C1 segment of cervical spinal cord (tissue), 14 donors: Measurements from ENCODE around the gene HSPA1L.
"Not testable (repeated sequence)": the region's sequence is repeated elsewhere in the genome, so short reads cannot be mapped to it uniquely, and the experiment has no call there.

Experiments used
- DNase-seq, 14 donors: peaks; one replicate each; lab custom pipeline; 2025; lab: John Stamatoyannopoulos, UW

Gene HSPA1L

GRCh38 chr6:31814677-31815024 lies 432 bp downstream of the HSPA1L start:
- DNase-seq = peak; percentile 55 to 97 (median 92)

GRCh38 chr6:31813465-31813849 lies 1.6 kb downstream of the HSPA1L start:
- DNase-seq = no peak

GRCh38 chr6:31811645-31812044 lies 3.4 kb downstream of the HSPA1L start:
- DNase-seq = no peak

- DNase-seq = not testable (repeated sequence)
Observed at GRCh38 chr6:31808599-31808998, 6.5 kb downstream of the HSPA1L start.

GRCh38 chr6:31806470-31807272 lies 8.4 kb downstream of the HSPA1L start, which contains the start of gene LSM2:
Gene LSM2 (minus strand): TSS chr6:31806966. CDS start chr6:31806757, 209 bp downstream.
- peak; percentile 62 to 98 (median 94) for DNase-seq

GRCh38 chr6:31805939-31806469 lies 9.1 kb downstream of the HSPA1L start:
- no peak for DNase-seq

- not testable (repeated sequence) for DNase-seq
Observed at GRCh38 chr6:31801031-31801927, 13.8 kb downstream of the HSPA1L start.

GRCh38 chr6:31799781-31800180 lies 15.3 kb downstream of the HSPA1L start:
- no peak for DNase-seq

- DNase-seq = no peak
Observed at GRCh38 chr6:31797588-31797987, 17.5 kb downstream of the HSPA1L start.

- no peak for DNase-seq
Observed at GRCh38 chr6:31796993-31797385, 18.1 kb downstream of the HSPA1L start.

GRCh38 chr6:31795616-31796298 lies 19.3 kb downstream of the HSPA1L start, which contains the start of gene VARS1:
Gene VARS1 (minus strand): TSS chr6:31795752. CDS start chr6:31795217, 535 bp downstream.
- DNase-seq = peak in 13 of 14 donors; percentile 59 to 93 (median 84)

- peak in 1 of 14 donors; percentile 58 for DNase-seq
Observed at GRCh38 chr6:31794866-31795615, 20.0 kb downstream of the HSPA1L start.

GRCh38 chr6:31794294-31794865 lies 20.7 kb downstream of the HSPA1L start:
- no peak for DNase-seq

- DNase-seq = not testable (repeated sequence)
Observed at GRCh38 chr6:31793927-31794245, 21.2 kb downstream of the HSPA1L start.

- DNase-seq = no peak
Observed at GRCh38 chr6:31792761-31793171, 22.3 kb downstream of the HSPA1L start.

- DNase-seq = no peak
Observed at GRCh38 chr6:31792090-31792374, 23.1 kb downstream of the HSPA1L start.

- peak in 1 of 14 donors; percentile 16 for DNase-seq
Observed at GRCh38 chr6:31791324-31792089, 23.6 kb downstream of the HSPA1L start.

GRCh38 chr6:31785475-31785874 lies 29.6 kb downstream of the HSPA1L start:
- DNase-seq = no peak

- peak in 2 of 14 donors; percentile 27 to 35 for DNase-seq
Observed at GRCh38 chr6:31784098-31784925, 30.8 kb downstream of the HSPA1L start.
